Dermis microvascular lymphatic vessel endothelial cell (primary cell): ENCODE measurements around the gene COPZ1. TPM values are rescaled to one million over a fixed set of nuclear protein-coding genes. Genes with fewer than 3 reads are reported as not detected.

Experiments used
- DNase-seq, 2 donors: peaks; one replicate each; pipeline versions ENCODE4 v3.0.0 to v3.0.0-alpha.2; 2010; ENCODE audit warnings: low read depth in 2 of 2
- total RNA-seq: library from RNA; depleted of rRNA; stranded (reverse); fragments of >200 nt; gene quantifications from 2 replicates; pipeline ENCODE4 v1.2.1, GENCODE V29; 2014

Gene COPZ1
- total RNA-seq, 1 donor from 2014 or later, result 75.4 TPM

DNA sequence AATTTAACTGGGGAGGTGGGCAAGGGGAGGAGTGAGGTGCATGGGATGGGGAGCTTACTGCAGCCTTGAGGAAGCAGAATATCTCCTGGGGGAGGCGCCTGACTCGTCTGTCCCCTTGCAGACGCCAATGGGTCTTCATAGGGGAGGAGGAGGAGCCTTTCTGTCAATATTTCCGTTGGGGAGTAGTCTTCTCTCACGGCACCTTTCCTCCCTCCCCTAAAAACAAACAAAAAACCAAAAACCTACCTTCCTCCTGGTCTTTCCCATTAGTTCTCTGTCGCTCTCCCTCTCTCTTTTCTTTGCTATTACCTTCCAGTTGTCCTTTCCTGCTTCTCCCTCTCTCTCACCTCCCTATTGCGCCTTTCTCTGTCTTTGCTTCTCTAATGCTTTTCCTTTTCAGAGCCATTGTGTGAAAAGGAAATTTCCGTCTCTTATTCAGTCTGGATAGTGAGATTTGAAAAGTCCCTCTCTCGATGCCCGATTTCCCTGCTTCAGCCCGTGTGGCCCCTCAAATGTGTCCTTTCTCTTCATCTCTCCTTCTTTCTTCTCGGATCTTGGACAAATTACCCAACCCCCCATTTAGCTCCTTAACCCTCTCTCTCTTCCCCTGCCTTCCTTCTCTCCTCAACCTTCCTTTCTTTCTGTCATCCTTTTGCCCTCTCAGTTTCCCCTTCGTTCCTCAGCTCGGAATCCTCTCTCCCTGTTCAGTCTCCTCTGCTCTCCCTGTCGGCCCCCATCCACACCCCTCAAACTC is 33.4 kb downstream of the COPZ1 start:
- peak in 1 of 2 donors; percentile 56 for DNase-seq

DNA sequence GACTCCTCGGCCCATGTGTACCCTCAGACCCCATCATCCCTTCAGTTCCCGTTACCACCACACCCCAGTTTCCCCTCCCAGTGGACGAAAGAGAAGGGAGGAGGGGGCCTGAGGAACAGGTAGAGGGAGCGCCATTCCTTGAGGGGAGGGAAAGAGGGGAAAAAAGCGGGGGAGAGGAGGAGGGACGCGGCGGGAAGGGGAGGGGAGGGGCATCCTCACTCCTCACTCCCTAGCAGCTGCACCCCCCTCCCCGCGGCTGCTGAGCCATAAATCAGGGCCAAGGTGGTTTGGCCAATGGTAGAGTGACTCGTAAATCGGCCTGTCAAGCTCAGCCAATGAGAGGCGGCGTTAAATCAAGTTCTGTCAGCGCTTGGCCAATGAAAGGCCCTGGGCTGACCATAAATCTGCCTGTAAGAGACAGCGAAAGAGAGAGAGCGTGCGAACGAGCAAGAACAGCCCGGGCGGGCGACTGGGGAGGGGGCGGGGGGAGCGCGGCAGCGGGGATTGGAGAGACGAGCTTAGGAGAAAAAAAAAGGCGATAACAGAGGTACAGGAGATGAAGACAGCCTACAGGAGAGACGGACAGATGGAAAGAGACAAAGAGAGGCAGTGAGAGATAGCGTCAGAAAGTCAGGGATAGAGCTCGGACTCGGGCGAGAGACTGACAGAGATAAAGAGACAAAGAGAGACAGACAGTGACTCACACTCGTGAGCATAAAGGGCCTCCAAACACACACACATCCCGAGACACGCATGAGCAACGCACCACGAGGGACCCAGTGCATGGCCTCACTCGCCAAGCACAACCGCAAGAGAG is 34.2 kb downstream of the COPZ1 start:
- peak; percentile 99 to 100 for DNase-seq

GRCh38 chr12:54359762-54360351 is 34.9 kb downstream of the COPZ1 start:
- DNase-seq, result no peak

DNA sequence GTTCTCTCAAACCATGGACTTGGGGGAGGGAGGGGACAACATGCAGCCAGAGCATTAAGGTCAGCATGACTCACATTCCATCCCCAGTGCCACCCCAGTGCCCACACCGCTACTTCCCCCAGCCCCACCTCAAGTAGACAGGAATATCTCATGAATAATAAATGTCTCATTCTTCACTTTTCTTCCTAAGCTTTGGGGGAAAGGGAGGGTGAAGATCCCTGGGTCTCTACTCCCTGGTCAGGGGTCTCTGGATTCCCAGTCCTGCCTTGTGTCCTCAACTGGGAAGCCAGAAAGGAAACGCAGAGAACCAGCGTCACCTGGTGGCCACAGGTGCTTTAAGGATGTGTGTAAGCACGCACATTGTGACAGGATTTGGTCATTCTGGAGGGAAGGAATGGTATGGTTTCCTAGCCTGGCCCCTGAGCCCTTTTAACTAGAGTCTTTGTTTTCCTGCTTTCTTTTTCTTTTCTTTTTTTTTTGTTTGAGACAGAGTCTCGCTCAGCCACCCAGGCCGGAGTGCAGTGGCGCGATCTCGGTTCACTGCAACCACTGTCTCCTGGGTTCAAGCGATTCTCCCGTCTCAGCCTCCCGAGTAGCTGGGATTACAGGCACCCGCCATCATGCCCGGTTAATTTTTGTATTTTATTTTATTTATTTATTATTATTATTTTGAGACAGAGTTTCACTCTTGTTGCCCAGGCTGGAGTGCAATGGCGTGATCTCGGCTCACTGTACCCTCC is 36.0 kb downstream of the COPZ1 start:
- DNase-seq, result peak; percentile 79 to 86

DNA sequence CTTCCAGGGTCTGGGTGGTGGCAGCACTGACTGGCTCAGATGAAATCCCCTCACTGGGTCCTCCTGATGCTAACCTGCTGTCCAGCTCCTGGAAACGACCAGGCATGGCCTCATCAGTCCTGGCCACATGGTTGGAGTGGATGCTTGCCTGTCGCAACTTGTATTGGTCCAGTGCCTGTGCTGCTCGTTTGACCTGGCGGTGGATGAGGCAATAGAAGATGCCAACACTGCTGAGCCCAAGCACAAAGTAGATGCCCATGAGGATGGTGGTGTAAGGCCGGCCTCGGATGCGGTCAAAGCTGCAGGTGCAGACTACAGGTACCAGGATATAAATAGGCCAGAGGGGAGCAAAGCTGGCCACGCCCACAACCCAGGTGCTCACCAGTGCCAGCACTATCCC is 38.1 kb downstream of the COPZ1 start:
- DNase-seq, result no peak

DNA sequence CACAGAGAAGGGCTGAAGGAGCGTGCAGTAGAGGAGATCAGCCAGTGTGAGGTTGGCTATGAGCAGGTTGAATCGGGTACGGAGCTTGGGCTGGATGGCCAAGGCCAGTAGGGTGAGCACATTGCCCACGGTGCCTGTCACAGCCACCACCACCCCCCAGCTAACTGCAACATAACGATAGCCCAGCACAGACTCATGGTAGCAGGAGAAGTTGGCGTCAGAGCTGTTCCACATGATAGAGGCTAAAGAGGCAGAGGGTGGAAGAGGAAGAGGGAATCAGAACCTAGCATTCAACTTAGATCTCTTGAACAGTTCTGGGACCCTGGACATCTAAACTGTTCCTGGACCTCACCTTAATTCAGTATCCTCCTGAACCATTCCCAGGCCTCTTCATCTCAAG is 38.7 kb downstream of the COPZ1 start:
- DNase-seq, result no peak

DNA sequence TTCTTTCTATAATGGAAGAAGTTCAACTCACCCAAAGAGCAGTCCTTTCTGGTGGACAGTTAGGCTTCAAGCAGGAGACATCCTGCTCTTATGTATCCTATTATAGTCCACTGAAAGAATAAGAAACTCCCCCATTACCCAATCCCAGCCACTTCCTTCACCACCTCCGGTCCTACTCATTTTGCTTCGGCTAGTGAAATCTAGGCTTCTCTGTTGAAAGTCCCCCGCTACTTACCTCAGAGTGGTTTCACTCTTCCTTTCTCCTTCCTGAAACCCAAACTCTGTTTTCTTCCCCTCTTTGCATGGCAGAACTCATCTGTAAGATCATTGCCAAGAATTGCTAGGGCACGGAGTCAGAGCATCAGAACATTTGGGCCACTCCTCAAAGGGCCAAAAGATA is 39.5 kb downstream of the COPZ1 start, which contains the start of gene GPR84:
Gene GPR84, minus strand, starts transcription at position 74 of the 400 bp plus-strand sequence. CDS start 635 bp downstream, outside the sequence.
- DNase-seq, result no peak

DNA sequence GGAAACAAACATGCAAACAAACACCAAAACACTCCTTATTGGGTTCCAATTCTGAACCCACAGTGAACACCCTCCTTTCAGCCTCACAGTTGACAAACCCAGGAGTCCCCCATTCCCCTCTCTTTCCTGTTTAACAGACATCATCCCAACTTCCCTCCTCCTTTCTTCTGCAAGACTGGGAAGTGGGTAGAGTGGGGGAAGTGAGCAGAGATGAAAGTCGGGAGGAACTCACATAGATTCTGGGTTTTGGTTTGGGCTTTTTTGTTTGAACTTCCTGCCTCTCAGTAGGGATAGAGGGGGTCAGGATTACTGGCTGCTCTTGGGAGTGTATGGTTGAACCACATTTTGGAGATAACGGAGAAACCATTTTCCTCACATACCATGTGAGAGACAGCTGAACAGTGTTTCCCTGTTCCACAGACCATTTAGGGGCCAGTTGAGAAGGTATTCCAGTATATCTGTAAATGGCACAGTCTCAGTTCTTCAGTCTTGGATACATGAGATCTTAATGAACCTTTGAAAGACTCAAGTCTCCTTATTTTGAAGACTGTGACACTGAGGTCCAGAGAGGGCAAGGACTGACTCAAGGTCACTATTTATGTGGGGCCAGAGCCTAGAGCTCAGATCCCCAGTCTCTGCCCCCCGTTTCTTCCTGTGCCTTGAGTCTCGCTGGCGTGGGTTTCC is 43.2 kb downstream of the COPZ1 start:
- no peak for DNase-seq

- peak; percentile 65 to 86 for DNase-seq
Measured at GRCh38 chr12:54368709-54369596, 44.0 kb downstream of the COPZ1 start.

GRCh38 chr12:54369597-54370131 is 44.7 kb downstream of the COPZ1 start:
- no peak for DNase-seq

DNA sequence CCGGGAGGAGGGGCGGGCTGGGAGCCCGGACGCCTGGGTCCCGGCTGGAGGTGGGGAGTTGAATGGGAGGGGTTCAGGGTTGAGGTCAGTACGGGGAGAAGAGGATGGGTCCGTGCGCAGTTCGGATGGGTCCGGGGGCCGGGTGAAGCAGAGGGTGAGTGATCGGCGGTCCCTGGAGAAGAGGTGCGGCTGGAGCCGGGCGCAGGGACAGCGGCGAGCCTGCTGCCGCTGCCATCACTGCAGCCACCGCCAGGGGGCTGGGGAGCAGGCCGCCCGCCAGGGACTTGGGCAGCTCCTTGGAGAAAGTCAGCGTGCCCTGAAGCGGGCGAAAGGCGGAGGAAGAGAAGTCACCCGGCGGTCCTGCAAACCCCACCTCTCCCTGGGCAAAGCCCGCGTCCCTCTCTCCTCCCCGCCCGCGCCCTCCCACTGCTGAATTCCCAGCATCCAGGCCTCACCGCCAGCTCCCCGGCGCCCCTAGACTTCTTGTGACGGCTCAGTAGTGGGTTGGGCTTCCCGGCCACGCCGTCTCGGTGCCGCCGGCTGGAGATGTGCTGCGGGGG is 45.3 kb downstream of the COPZ1 start:
- peak in 1 of 2 donors; percentile 73 for DNase-seq

GRCh38 chr12:54371328-54372112 is 46.6 kb downstream of the COPZ1 start:
- DNase-seq, result no peak

GRCh38 chr12:54372113-54372806 is 47.3 kb downstream of the COPZ1 start:
- no peak for DNase-seq

GRCh38 chr12:54373649-54374561 is 49.0 kb downstream of the COPZ1 start:
- no peak for DNase-seq

DNA sequence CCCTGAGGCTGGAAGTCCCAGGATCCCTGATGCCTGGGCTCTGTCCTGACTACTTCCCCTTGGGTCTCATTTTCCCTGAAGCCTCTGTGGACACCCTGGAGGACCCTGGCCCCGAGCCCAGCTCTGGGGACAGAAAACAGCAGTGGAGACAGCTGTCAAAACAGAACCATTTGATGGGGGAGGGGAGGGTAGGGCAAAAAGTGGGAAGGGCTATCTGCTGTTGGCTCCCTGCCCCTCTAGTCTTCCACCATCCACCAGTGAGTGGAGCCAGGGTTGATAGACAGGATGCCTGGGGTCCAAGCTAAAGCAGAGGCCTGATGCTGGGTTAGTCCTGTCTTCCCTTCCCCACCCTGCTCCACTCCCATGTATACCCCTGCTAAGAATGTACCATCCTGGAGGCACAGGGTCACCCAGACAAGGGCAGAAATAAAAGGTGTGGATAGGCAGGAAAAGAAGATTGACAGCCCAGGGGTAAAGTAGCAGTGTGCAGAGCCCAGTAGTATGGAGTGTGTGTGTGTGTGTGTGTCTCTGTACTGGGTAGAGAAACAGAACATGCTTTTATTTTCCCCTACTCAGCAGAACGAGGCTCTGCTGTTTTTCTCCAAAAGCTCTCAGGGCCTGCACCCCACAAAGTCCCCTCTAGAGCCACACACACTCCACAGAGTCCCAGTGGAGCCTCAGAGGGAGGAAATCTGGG is 49.8 kb downstream of the COPZ1 start:
- DNase-seq, result peak; percentile 38 to 70

DNA sequence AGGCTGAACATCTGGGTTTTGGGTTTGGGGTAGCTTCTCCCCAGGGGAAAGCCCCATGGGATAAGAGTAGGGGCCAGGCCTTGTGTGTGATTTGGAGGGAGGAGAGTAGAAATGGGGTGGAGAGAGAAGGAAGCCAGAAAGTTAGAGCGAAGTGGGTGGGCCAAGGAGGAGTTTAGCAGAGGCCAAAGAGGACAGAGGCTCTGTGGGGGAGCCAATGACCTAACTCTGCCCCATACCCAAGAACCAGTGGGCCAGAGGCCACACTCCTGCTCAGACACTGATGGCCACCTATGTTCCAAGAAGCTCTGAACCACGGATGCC is 50.3 kb downstream of the COPZ1 start:
- no peak for DNase-seq
